Measurements from ENCODE around the gene GLDC.

The GLDC gene

DNA sequence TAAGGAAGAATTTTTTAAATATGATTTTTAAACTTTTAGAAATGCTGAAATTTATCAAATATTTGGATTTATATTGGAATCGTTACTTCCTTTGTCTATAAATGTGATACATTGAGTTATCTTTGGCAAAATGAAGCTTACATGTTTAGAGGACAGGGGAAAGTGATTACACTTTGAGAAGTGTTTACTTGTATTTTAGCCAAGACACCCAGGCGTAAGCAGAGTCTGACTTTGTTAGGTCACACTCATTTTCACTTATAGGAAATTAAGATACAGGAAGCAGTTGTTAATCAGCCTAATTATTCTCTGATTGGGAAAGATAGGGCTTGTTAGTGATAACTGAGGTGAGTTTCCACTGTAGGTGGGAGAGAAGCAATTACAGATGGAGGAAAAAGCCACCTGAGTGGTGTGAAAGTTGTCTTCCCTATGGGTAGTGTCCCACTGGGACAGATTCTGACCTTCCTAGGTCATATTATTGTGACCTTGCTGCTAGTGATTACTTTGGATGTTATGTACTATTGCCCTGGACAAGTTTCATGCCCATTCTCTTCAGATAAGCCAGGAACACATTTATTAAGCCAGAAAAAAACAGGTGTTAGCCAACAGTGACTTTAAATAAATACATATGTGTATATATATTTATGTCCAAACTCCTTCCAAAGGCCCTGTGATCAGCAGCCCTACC, 143.9 kb downstream of the GLDC start:
- no peak for DNase-seq

DNA sequence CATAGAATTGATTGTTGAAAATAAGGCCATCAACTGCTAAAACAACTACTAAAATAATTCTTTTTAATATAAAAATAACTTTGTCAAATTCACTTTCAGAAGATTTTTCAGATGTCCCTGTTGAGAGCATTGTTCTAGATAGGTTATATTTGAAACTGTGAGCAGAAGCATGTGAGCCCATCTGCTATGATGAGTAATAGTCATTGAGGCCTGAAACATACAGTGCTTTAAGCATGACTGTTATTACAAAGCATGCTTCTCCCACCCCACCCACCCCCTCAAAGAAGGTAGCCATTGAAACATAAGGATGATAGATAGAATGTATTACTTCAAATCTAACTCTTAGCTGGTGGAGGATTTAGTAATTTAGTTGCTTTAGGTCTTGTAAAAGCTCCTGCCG, 146.5 kb downstream of the GLDC start:
- peak; percentile 67 for DNase-seq

DNA sequence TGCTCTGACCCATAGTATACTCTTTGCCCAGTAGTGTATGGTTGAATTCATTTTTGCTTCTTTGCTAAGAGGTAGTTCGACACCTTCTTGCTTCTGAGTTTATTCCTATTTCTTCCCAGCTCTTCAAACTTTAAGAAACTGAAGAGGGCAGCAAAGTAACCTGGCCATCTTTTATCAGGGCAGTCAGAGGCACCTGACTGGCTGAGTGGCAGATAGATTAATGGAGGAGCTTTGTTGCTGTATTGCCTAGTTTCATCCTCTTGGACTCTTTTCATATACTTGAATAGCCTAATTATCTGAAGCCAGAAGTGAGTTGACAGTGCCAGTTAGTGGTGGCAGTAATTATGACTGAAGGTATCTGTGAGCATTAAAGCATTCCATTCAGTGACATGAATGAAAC, 150.1 kb downstream of the GLDC start:
- no peak for DNase-seq

DNA sequence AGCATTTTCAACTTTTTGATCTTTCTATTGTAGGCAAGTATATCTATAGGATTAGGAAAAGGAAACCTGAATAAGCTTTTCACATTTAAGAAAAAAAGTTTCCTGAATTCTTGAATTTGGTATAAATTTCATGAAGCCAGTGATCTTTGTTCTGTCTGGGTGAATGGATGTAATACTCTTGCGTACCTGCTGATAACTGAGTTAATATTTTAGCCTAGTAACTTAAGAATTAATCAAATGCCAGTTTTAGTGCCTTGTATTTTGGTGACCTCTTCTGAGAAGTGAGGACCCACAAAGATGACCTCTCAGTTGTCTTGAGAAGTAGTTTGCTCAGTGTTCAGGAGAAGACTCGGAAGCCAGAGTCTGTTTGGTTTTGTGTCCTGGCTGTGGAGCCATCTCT, 154.7 kb downstream of the GLDC start:
- no peak for DNase-seq

- no peak for DNase-seq
Measured at GRCh38 chr9:6489099-6489498, 156.4 kb downstream of the GLDC start.

GRCh38 chr9:6488395-6488794, 157.1 kb downstream of the GLDC start:
- DNase-seq = no peak

DNA sequence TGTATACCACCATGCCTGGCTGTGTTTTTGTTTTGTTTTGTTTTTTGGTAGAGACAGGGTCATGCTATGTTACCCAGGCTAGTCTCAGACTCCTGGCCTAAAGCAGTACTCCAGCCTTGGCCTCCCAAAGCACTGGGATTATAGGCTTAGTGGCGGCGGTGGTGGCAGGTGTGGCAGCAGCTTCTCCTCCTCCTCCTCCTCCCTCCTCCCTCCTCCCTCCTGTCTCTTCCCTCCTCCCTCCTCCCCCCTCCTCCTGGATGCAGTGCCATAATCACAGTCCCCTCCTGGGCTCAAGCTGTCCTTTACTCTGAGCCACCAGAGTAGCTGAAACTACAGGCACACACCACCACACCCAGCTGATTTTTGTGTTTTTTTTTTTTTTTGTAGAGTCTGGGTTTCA, 161.3 kb downstream of the GLDC start:
- DNase-seq = no peak
